Peyer's patch (tissue), 4 donors: ENCODE measurements around the gene SNN. TPM values are rescaled to one million over a fixed set of nuclear protein-coding genes. Genes with fewer than 3 reads are reported as not detected.

Source experiments
- DNase-seq, 3 donors: peaks; one replicate each; pipeline ENCODE4 v3.0.0-alpha.2; 2017 to 2019
- H3K27ac ChIP-seq, 4 donors: fragments of 200-600 bp; sonication (generic); one replicate each; pipeline ENCODE4 v1.5.1; 2016 to 2019
- H3K27me3 ChIP-seq, 2 donors: fragments of 200-600 bp; sonication (generic); one replicate each; pipeline ENCODE4 v1.5.1; 2019
- H3K36me3 ChIP-seq, 3 donors: fragments of 200-600 bp; sonication (generic); one replicate each; pipeline ENCODE4 v1.5.1; 2016 to 2019
- H3K4me1 ChIP-seq, 4 donors: fragments of 200-600 bp; sonication (generic); one replicate each; pipeline ENCODE4 v1.5.1; 2016 to 2019
- H3K4me3 ChIP-seq, 4 donors: fragments of 200-600 bp; sonication (generic); 1 replicate in 3 of 4; 2 replicates in 1 of 4; pipeline ENCODE4 v1.5.1; 2016 to 2019; ENCODE audit warnings: mild to moderate bottlenecking in 1 of 4
- H3K9me3 ChIP-seq, 4 donors: fragments of 200-600 bp; sonication (generic); one replicate each; pipeline ENCODE4 v1.5.1; 2016 to 2019; ENCODE audit warnings: mild to moderate bottlenecking in 1 of 4
- POLR2A ChIP-seq, 2 donors: fragments of 450-650 bp; IDR thresholded peaks; one replicate each; pipeline ENCODE4 v1.5.1; 2017; ENCODE audit warnings: antibody characterized with exemption in 2 of 2, mild to moderate bottlenecking in 2 of 2, moderate library complexity in 2 of 2
- total RNA-seq, 4 donors: library from RNA; depleted of rRNA; stranded (reverse); fragments of >200 nt; gene quantifications; one replicate each; pipeline ENCODE4 v1.1.0, GENCODE V29; 2016
- TF ChIP-seq, protein P1 (sequence below), 6 experiments: fragments of 450-650 bp in 4 of 6; fragments of 200-600 bp in 2 of 6; sonication (generic) in 1 of 6; IDR thresholded peaks; one replicate each; pipeline ENCODE4 v1.5.1; 2017 to 2019; ENCODE audit warnings: antibody characterized with exemption in 6 of 6, mild to moderate bottlenecking in 3 of 6, moderate library complexity in 1 of 6

Gene SNN
- total RNA-seq, 4 donors from 2014 or later = 4.2 to 5.0 (median 4.5) TPM

DNA sequence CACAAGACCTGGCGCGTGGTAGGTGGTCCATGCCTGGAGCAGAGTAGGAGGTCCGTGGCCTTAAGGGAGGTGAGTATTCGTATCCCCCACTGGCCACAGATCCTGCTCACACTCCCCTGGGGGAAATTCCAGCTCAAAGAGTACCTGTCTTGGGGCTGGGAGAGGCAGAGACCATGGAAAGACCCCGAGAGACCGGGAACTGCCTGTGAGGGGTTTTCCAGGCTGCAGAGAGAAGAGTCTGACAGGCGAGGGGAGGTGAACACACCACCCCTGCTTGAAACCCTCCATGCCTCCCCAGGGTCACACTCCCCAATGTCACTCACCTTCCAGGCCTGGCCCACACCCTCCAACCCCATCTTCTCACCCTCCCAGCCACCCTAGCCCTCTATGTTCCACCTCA is 12.6 kb upstream of the SNN start:
- H3K4me1 ChIP-seq = no peaks in the 10 kb centered on the region
- H3K27ac ChIP-seq = no peak overlapping the region
- H3K27me3 ChIP-seq = no peaks in the 10 kb centered on the region
- no peak for DNase-seq
- no peak overlapping the region for H3K4me3 ChIP-seq
- no peaks in the 10 kb centered on the region for H3K36me3 ChIP-seq
- no peak for TF ChIP-seq POLR2A (IDR thresholded peaks at IDR 0.05)
- TF ChIP-seq, protein P1, sequence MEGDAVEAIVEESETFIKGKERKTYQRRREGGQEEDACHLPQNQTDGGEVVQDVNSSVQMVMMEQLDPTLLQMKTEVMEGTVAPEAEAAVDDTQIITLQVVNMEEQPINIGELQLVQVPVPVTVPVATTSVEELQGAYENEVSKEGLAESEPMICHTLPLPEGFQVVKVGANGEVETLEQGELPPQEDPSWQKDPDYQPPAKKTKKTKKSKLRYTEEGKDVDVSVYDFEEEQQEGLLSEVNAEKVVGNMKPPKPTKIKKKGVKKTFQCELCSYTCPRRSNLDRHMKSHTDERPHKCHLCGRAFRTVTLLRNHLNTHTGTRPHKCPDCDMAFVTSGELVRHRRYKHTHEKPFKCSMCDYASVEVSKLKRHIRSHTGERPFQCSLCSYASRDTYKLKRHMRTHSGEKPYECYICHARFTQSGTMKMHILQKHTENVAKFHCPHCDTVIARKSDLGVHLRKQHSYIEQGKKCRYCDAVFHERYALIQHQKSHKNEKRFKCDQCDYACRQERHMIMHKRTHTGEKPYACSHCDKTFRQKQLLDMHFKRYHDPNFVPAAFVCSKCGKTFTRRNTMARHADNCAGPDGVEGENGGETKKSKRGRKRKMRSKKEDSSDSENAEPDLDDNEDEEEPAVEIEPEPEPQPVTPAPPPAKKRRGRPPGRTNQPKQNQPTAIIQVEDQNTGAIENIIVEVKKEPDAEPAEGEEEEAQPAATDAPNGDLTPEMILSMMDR (IDR thresholded peaks at IDR 0.05) = no peak
- no peaks in the 10 kb centered on the region for H3K9me3 ChIP-seq

DNA sequence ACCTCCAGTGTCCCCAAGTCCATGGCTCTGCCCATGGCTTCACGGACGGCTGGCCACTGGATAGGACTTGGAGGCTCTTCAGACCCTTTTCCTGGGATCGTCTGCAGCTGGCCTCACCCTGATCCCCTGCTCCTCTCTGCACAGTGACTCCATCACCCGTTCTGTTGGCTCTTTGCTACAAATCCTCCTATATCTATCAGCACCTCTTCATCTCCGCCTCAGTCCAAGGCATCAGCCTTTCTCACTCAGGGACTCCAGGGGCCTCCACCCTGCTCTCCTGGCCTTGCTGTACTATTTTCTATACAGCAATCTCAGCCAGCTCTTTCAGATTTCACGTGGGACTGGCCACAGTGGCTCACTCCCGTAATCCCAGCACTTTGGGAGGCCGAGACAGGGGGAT is 10.7 kb upstream of the SNN start:
- H3K36me3 ChIP-seq = no peaks in the 10 kb centered on the region
- H3K27ac ChIP-seq = no peak overlapping the region
- H3K4me1 ChIP-seq = no peaks in the 10 kb centered on the region
- H3K4me3 ChIP-seq = no peak overlapping the region
- H3K27me3 ChIP-seq = no peaks in the 10 kb centered on the region
- DNase-seq = no peak
- TF ChIP-seq, protein P1 (IDR thresholded peaks at IDR 0.05) = no peak
- no peak for TF ChIP-seq POLR2A (IDR thresholded peaks at IDR 0.05)
- no peaks in the 10 kb centered on the region for H3K9me3 ChIP-seq

DNA sequence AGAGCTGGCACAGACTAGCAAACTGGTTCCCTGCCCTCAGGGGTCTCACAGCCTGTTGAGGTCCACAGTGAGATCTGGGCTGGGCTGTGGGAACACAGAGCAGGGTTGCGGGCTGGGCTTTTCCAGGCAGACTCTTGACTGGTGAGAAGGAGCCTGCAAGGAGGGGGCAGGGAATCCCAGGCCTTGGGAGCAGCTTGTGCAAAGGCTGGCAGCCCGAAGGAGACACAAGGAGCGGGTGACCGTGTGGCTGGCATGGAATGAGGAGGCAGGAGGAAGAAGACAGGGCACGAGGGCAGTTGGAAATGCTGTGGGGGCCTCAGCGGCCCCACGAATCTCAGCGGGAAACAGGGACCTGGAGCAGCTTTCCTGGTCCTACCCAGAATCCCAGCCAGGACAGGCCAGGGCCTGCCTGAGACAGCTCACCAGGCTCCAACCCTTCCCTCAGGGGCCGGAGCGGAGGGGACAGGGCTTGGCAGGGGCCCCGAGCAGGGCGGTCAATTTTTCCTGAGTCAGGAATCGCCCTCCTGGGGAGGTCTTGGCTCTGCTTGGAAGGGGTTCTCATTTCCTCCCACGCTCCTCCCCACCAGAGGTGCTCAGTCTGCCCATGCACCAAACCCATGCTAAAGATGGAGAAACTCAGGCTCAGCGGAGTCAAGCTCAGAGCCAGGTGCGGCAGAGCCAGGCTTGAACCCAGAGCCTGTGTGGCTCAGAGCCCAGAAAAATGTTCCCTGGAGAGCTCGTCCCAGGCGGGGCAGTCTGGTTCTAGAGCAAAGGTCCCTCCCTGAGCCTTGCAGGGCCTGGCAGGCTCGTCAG is 9.2 kb upstream of the SNN start:
- DNase-seq = no peak
- Histone ChIP-seq H3K27ac (no peak overlapping the region), H3K27me3 (no peaks in the 10 kb centered on the region), H3K36me3 (no peaks in the 10 kb centered on the region), H3K9me3 (no peaks in the 10 kb centered on the region), H3K4me1 (no peaks in the 10 kb centered on the region), H3K4me3 (no peak overlapping the region)
- TF ChIP-seq, protein P1 (IDR thresholded peaks at IDR 0.05) = no peak
- TF ChIP-seq POLR2A (IDR thresholded peaks at IDR 0.05) = no peak

DNA sequence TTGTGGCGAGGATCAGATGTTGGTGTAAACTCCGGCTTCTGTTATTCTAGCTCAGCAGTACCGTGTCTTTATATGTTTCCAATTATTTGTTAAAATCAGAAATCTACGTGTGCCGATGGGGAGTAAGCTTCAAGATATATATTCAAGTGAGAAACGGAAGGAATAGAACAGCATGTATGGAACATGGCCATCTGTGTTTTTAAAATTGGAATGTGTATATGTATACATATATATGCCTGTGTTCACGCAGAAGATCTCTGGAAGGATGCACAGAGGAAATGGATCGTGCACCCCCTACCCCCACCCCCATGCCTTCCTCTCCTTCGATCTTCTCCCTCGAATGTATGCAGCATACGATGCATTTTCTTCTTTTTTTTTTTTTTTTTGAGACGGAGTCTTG is 7.7 kb upstream of the SNN start:
- Histone ChIP-seq H3K4me1 (no peaks in the 10 kb centered on the region), H3K27ac (no peak overlapping the region), H3K27me3 (no peaks in the 10 kb centered on the region), H3K4me3 (no peak overlapping the region), H3K9me3 (no peaks in the 10 kb centered on the region), H3K36me3 (no peaks in the 10 kb centered on the region)
- TF ChIP-seq, protein P1 (IDR thresholded peaks at IDR 0.05) = no peak
- no peak for TF ChIP-seq POLR2A (IDR thresholded peaks at IDR 0.05)
- no peak for DNase-seq

DNA sequence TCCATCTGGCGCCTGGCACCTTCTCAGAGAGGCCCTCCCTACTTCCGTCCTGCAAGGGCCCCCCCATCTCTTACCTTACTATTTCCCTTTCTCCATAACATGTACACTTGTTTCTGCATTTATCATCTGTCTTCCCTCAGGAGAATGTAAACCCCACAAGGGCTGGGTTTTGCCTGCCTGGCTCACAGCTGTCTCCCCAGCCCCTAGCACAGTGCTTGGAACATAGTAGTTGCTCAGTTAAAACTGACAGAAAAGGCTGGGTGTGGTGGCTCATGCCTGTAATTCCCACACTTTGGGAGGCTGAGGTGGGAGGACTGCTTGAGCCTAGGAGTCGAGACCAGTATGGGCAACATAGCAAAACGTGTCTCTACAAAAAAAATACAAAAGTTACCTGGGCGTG is 5.7 kb upstream of the SNN start:
- peaks cover 0 to under 1% (median 0%) of the 10 kb centered on the region in 4 donors for H3K4me1 ChIP-seq
- H3K27me3 ChIP-seq = no peaks in the 10 kb centered on the region
- no peaks in the 10 kb centered on the region for H3K36me3 ChIP-seq
- TF ChIP-seq, protein P1 (IDR thresholded peaks at IDR 0.05) = no peak
- no peak for TF ChIP-seq POLR2A (IDR thresholded peaks at IDR 0.05)
- H3K27ac ChIP-seq = no peak overlapping the region
- no peaks in the 10 kb centered on the region for H3K9me3 ChIP-seq
- H3K4me3 ChIP-seq = no peak overlapping the region
- DNase-seq = no peak
